GM12878 (cell line): ENCODE results near the gene GPR151. TPM values are rescaled to one million over a fixed set of nuclear protein-coding genes. Genes with fewer than 3 reads are reported as not detected.

Experiments used
- ATAC-seq: fragments of 200-7000 bp; cut with Tn5 transposase; 3 replicates; pipeline ENCODE4 v1.9.1; 2020; ENCODE audit warnings: mild to moderate bottlenecking, moderate library complexity
- BruUV-seq: library from RNA; stranded (reverse); fragments of 400-500 nt; replicated peaks from 2 replicates; lab custom pipeline; 2021; lab: Mats Ljungman, UMichigan
- CTCF ChIA-PET: fragments of 300-600 bp; sonication (Branson Sonifier 250); formaldehyde crosslinking; extraction: SDS; loops from one replicate; lab custom pipeline; 2021; ENCODE audit warnings: inconsistent platforms; lab: Yijun Ruan, JAX
- POLR2A ChIA-PET: fragments of 350-600 bp; formaldehyde crosslinking; extraction: SDS; loops from one replicate; lab custom pipeline; 2021; ENCODE audit warnings: inconsistent platforms; lab: Charles Lee
- RAD21 ChIA-PET: fragments of 300-600 bp; sonication (Branson Sonifier 250); formaldehyde crosslinking; loops from one replicate; lab custom pipeline; 2023; ENCODE audit warnings: antibody characterized with exemption; ENCODE audit not compliant: unreplicated experiment; lab: Charles Lee
- SMC1A ChIA-PET: fragments of 300-600 bp; sonication (Branson Sonifier 250); formaldehyde crosslinking; loops from one replicate; lab custom pipeline; 2023; ENCODE audit not compliant: unreplicated experiment, uncharacterized antibody; lab: Charles Lee
- DNase-seq: peaks from one replicate; pipeline ENCODE4 v3.0.0-alpha.2; 2011; ENCODE audit warnings: low read depth, low spot score
- FAIRE-seq: peaks from 3 replicates; lab custom pipeline; 2011; peaks lifted over from hg19 to GRCh38; lab: Jason Lieb, UNC
- H2AFZ ChIP-seq: 2 replicates; pipeline ENCODE4 v1.6.0; 2011; ENCODE audit warnings: low read depth, low read length, control low read depth; ENCODE audit not compliant: control insufficient read depth
- H3K27ac ChIP-seq: 2 replicates; pipeline ENCODE4 v1.5.1; 2011; ENCODE audit warnings: control low read depth; ENCODE audit not compliant: control insufficient read depth, insufficient read depth
- H3K27me3 ChIP-seq, 2 experiments: replicated peaks in 1 of 2; 2 replicates each; pipeline versions ENCODE4 v1.6.0 to v1.6.1; 2011; ENCODE audit warnings: low read length in 1 of 2; ENCODE audit not compliant: control insufficient read depth in 2 of 2, insufficient read depth in 2 of 2
- H3K36me3 ChIP-seq, 2 experiments: 2 replicates each; pipeline ENCODE4 v1.5.1; 2011; ENCODE audit warnings: low read length in 1 of 2; ENCODE audit not compliant: control insufficient read depth in 2 of 2, insufficient read depth in 2 of 2
- H3K4me1 ChIP-seq: 2 replicates; pipeline ENCODE4 v1.6.1; 2011; ENCODE audit warnings: mild to moderate bottlenecking, low read length, moderate library complexity, mixed read lengths; ENCODE audit not compliant: control insufficient read depth, insufficient read depth
- H3K4me2 ChIP-seq: 2 replicates; pipeline ENCODE4 v1.6.0; 2011; ENCODE audit warnings: control low read depth; ENCODE audit not compliant: control insufficient read depth, insufficient read depth
- H3K4me3 ChIP-seq: fragments of 200-600 bp; sonication (generic); 2 replicates; pipeline ENCODE4 v1.5.1; 2016
- H3K79me2 ChIP-seq: 2 replicates; pipeline ENCODE4 v1.6.0; 2011; ENCODE audit warnings: low read length; ENCODE audit not compliant: control insufficient read depth, insufficient read depth
- H3K9ac ChIP-seq: 2 replicates; pipeline ENCODE4 v1.8.0; 2011; ENCODE audit warnings: low read length, control low read depth, mixed read lengths; ENCODE audit not compliant: control insufficient read depth, insufficient read depth
- H3K9me3 ChIP-seq: replicated peaks from 3 replicates; pipeline ENCODE4 v1.5.1; 2011; ENCODE audit warnings: mild to moderate bottlenecking, low read length; ENCODE audit not compliant: control insufficient read depth, insufficient read depth
- H4K20me1 ChIP-seq: 2 replicates; pipeline ENCODE4 v1.6.0; 2011; ENCODE audit not compliant: control insufficient read depth, insufficient read depth
- ATF3 ChIP-seq: IDR thresholded peaks from 2 replicates; pipeline ENCODE4 v1.6.1; 2011; ENCODE audit warnings: low read depth, mild to moderate bottlenecking, low read length, moderate library complexity, borderline replicate concordance; ENCODE audit errors: extremely low read depth
- ATF7 ChIP-seq: fragments of 450-650 bp; IDR thresholded peaks from 2 replicates; pipeline ENCODE4 v1.6.1; 2016; ENCODE audit warnings: low read depth, mild to moderate bottlenecking
- BACH1 ChIP-seq: fragments of 450-650 bp; IDR thresholded peaks from 2 replicates; pipeline ENCODE4 v1.6.1; 2017; ENCODE audit warnings: mild to moderate bottlenecking, borderline replicate concordance
- BRCA1 ChIP-seq: IDR thresholded peaks from 2 replicates; pipeline ENCODE4 v1.6.1; 2011; ENCODE audit warnings: low read depth, low read length, improper control_type of control experiment
- CHD1 ChIP-seq: IDR thresholded peaks from 2 replicates; pipeline ENCODE4 v1.6.1; 2012; ENCODE audit warnings: low read depth, low read length, improper control_type of control experiment
- ETV6 ChIP-seq, 2 experiments: fragments of 450-650 bp in 1 of 2; IDR thresholded peaks in 1 of 2; conservative IDR thresholded peaks in 1 of 2; 2 replicates each; pipeline ENCODE4 v1.6.1; 2014; ENCODE audit warnings: antibody characterized with exemption in 1 of 2, borderline replicate concordance in 1 of 2, low read depth in 1 of 2, mild to moderate bottlenecking in 1 of 2, moderate library complexity in 1 of 2
- HCFC1 ChIP-seq: fragments of 150-350 bp; IDR thresholded peaks from 2 replicates; pipeline ENCODE4 v1.6.1; 2014; ENCODE audit warnings: low read length
- HDAC6 ChIP-seq: fragments of 200-600 bp; sonication (generic); IDR thresholded peaks from one replicate; pipeline ENCODE4 v1.8.0; 2017; ENCODE audit warnings: antibody characterized with exemption; ENCODE audit not compliant: unreplicated experiment
- IKZF1 ChIP-seq: fragments of 450-650 bp; conservative IDR thresholded peaks from 2 replicates; pipeline ENCODE4 v1.6.1; 2017; ENCODE audit warnings: antibody characterized with exemption, mild to moderate bottlenecking
- IRF5 ChIP-seq: fragments of 450-650 bp; IDR thresholded peaks from 2 replicates; pipeline ENCODE4 v1.6.1; 2017; ENCODE audit warnings: borderline replicate concordance
- JUNB ChIP-seq: IDR thresholded peaks from 2 replicates; pipeline ENCODE4 v1.6.1; 2016; ENCODE audit warnings: antibody characterized with exemption, mild to moderate bottlenecking
- NKRF ChIP-seq: fragments of 450-650 bp; conservative IDR thresholded peaks from 2 replicates; pipeline ENCODE4 v1.6.1; 2017; ENCODE audit warnings: mild to moderate bottlenecking, moderate library complexity
- NR2C1 ChIP-seq: fragments of 450-650 bp; IDR thresholded peaks from 2 replicates; pipeline ENCODE4 v1.6.1; 2017; ENCODE audit warnings: antibody characterized with exemption, mild to moderate bottlenecking, moderate library complexity
- PAX5 ChIP-seq: IDR thresholded peaks from 2 replicates; pipeline ENCODE4 v1.6.1; 2011; ENCODE audit warnings: low read depth, low read length, borderline replicate concordance
- RAD21 ChIP-seq: IDR thresholded peaks from 2 replicates; pipeline ENCODE4 v1.6.1; 2011; ENCODE audit warnings: mild to moderate bottlenecking, low read depth, low read length, moderate library complexity; ENCODE audit not compliant: insufficient read depth
- SIX5 ChIP-seq: IDR thresholded peaks from 2 replicates; pipeline ENCODE4 v1.6.1; 2011; ENCODE audit warnings: mild to moderate bottlenecking, low read depth, low read length, moderate library complexity; ENCODE audit not compliant: severe bottlenecking
- SMAD5 ChIP-seq: IDR thresholded peaks from 2 replicates; pipeline ENCODE4 v1.6.1; 2016; ENCODE audit warnings: antibody characterized with exemption, low read depth
- ZBTB40 ChIP-seq: fragments of 450-650 bp; IDR thresholded peaks from 2 replicates; pipeline ENCODE4 v1.6.1; 2016; ENCODE audit warnings: mild to moderate bottlenecking, moderate library complexity, borderline replicate concordance
- WGBS: methylation state at CpG from one replicate; pipeline ENCODE4 v1.1.6; 2016; ENCODE audit warnings: low lambda C conversion rate; ENCODE audit not compliant: insufficient replicate concordance, insufficient coverage; ENCODE audit errors: missing lambda C conversion rate; 5-methylcytosine and 5-hydroxymethylcytosine counted together
- in situ Hi-C: fragments of 300-500 bp; cut with MboI; formaldehyde crosslinking; loops from 9 replicates; pipeline ENCODE4 v1.14.3; 2018; ENCODE audit warnings: mixed read lengths
- intact Hi-C: fragments of 100-400 bp; cut with micrococcal nuclease; formaldehyde crosslinking; loops from one replicate; pipeline ENCODE4 v1.14.2; 2022; ENCODE audit not compliant: unreplicated experiment
- polyA plus RNA-seq, 11 experiments: library from polyadenylated mRNA; depleted of rRNA in 4 of 11; unstranded in 6 of 11; stranded (reverse) in 5 of 11; fragments of >200 nt; fragmentation: Nextera tagmentation in 4 of 11; fragmentation: Illumina TruSeq in 1 of 11; extraction: Ambion mirVana in 4 of 11; extraction: Trizol in 1 of 11; gene quantifications; 1 replicate in 1 of 11; 2 replicates in 10 of 11; pipeline versions ENCODE4 v1.2.1 to v1.2.3, GENCODE V29; 2011 to 2016; ENCODE audit warnings: inconsistent platforms in 2 of 11, missing spikeins in 2 of 11, low read depth in 1 of 11
- total RNA-seq, 4 experiments: library from RNA; depleted of rRNA in 3 of 4; stranded (reverse); fragments of >200 nt in 3 of 4; fragmentation: Illumina TruSeq in 1 of 4; extraction: Trizol in 1 of 4; gene quantifications; 2 replicates each; pipeline versions ENCODE4 v1.2.1 to v1.2.3, GENCODE V29; 2013 to 2021

The GPR151 gene
- total and polyA plus RNA-seq, 10 of the 15 experiments (the other 5 are each of a cell fraction or from before 2014, with no cell fraction given) = 0.11 TPM; not detected in 9

- in situ Hi-C loops (no loop called here), intact Hi-C loops (no loop called here)
- ChIA-PET CTCF (interaction anchor here (1.0 to 1.7 kb wide), 4 partner anchors 9 to 627 kb away, joined by 3 to 4 read pairs (median 3); no protein-coding TSS in a partner anchor), SMC1A (interaction anchor here (0.9 to 1.3 kb wide), 3 partner anchors 9 to 404 kb away, joined by 3 to 4 read pairs (median 3); no protein-coding TSS in a partner anchor), POLR2A (no interaction called here), RAD21 (no interaction called here)
- H3K27me3 ChIP-seq = no peaks in the 10 kb centered on the region; a peak in 1 of 4 replicates
- H3K4me3 ChIP-seq = no peak overlapping the region
- H3K9me3 ChIP-seq = no peaks in the 10 kb centered on the region
- H4K20me1 ChIP-seq = no peaks in the 10 kb centered on the region; the same call in 1 of the 2 replicates
- no peak overlapping the region for H3K27ac ChIP-seq
- no peak for FAIRE-seq
- BruUV-seq = no TSS peak
- no peak for DNase-seq
- no peaks in the 10 kb centered on the region for H3K79me2 ChIP-seq
- H3K9ac ChIP-seq = no peak overlapping the region
- H2AFZ ChIP-seq = no peak overlapping the region
- no peak for ATAC-seq
- 6% methylated on average over 5 of the region's 5 CpGs for whole genome bisulfite sequencing
- no peaks in the 10 kb centered on the region for H3K36me3 ChIP-seq
- H3K4me2 ChIP-seq = no peak overlapping the region
- H3K4me1 ChIP-seq = no peaks in the 10 kb centered on the region
- no peak for TF ChIP-seq RAD21
- no peak for TF ChIP-seq BACH1
- no peak for TF ChIP-seq ATF3
- TF ChIP-seq NR2C1 = no peak
- no peak for TF ChIP-seq HCFC1
- TF ChIP-seq SMAD5 = no peak
- TF ChIP-seq ATF7 = no peak
- no peak for TF ChIP-seq CHD1
- TF ChIP-seq IKZF1 = no peak
- no peak for TF ChIP-seq BRCA1
- no peak for TF ChIP-seq HDAC6
- no peak for TF ChIP-seq PAX5
- no peak for TF ChIP-seq ZBTB40
- no peak for TF ChIP-seq SIX5
- TF ChIP-seq NKRF = no peak
- TF ChIP-seq JUNB = no peak
- TF ChIP-seq ETV6 (conservative IDR thresholded peaks at IDR 0.05 in 1 of 2, IDR thresholded peaks at IDR 0.05 in 1 of 2; ENCODE audit: borderline replicate concordance in 1 of 2, low read depth in 1 of 2) = no peak
- TF ChIP-seq IRF5 = no peak
Observed at GRCh38 chr5:146561711-146562110, 45.7 kb upstream of the GPR151 start.
